Measurements from ENCODE around the gene DHX30.

DNA sequence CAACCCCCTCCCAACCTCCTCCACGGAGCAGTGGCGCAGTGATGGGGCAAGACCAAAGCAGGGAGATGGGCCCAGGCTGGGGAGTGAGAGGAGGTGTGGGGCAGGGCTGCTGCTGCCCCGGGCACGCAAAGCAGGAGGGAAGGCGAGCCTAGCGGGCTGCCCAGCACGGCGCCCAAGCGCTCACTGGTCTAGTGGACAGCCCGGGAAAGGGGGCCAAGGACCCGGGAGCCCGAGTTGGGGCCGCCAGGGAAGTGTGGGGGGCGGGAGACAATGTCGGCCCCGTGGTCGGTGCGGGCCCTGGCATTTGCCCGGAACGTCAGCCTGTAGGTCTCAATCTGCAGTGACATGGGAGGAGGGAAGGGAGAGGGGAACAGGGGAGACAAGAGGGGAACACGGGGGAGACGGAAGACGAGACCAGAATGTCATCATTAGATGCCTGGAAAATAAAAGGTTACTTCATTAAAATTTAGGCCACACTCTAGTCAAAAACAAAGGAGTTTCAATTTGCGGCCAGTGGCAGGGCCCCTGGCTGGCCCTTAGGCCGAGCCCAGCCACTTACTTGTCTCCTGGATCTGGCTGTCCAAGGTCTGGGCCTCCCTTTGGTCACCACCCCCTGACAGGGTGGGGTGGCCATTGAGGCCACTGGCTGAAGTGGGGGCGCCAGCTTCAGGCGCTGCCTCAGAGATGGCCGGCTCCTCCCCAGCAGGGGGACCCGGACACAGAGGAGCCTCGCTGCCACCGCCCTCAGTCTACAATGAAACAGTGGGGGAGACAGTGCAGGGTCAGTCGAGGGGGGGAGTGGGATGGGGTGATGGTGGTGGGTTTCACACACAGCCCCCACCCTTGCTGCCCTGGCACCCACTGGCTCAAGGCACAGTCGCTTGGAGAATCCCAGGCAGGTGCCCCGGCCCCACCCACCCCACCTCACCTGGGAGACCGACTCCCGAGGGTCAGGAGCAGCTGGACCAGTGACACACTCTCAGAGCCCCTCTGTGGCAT, 50.0 kb downstream of the DHX30 start:
- TF ChIP-seq, protein P1, sequence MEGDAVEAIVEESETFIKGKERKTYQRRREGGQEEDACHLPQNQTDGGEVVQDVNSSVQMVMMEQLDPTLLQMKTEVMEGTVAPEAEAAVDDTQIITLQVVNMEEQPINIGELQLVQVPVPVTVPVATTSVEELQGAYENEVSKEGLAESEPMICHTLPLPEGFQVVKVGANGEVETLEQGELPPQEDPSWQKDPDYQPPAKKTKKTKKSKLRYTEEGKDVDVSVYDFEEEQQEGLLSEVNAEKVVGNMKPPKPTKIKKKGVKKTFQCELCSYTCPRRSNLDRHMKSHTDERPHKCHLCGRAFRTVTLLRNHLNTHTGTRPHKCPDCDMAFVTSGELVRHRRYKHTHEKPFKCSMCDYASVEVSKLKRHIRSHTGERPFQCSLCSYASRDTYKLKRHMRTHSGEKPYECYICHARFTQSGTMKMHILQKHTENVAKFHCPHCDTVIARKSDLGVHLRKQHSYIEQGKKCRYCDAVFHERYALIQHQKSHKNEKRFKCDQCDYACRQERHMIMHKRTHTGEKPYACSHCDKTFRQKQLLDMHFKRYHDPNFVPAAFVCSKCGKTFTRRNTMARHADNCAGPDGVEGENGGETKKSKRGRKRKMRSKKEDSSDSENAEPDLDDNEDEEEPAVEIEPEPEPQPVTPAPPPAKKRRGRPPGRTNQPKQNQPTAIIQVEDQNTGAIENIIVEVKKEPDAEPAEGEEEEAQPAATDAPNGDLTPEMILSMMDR (conservative IDR thresholded peaks at IDR 0.05; ENCODE audit: low read depth, low read length) = no peak
- TF ChIP-seq SMC3 (IDR thresholded peaks at IDR 0.05; ENCODE audit: low read depth, low read length) (no peak), RAD21 (IDR thresholded peaks at IDR 0.05; ENCODE audit: low read length) (no peak), POLR2A (IDR thresholded peaks at IDR 0.05; ENCODE audit: low read depth, low read length) (no peak), CEBPB (IDR thresholded peaks at IDR 0.05; ENCODE audit: low read depth, low read length) (no peak), RFX5 (IDR thresholded peaks at IDR 0.05; ENCODE audit: low read depth, low read length) (no peak), MXI1 (IDR thresholded peaks at IDR 0.05; ENCODE audit: borderline replicate concordance, low read depth, low read length) (no peak), MAZ (IDR thresholded peaks at IDR 0.05; ENCODE audit: borderline replicate concordance, low read depth, low read length) (no peak), BHLHE40 (IDR thresholded peaks at IDR 0.05; ENCODE audit: low read depth, low read length) (no peak), RCOR1 (IDR thresholded peaks at IDR 0.05; ENCODE audit: insufficient replicate concordance, low read length) (no peak), NFE2L2 (IDR thresholded peaks at IDR 0.05; ENCODE audit: low read depth, low read length) (no peak)
- TF ChIP-seq, protein P2, sequence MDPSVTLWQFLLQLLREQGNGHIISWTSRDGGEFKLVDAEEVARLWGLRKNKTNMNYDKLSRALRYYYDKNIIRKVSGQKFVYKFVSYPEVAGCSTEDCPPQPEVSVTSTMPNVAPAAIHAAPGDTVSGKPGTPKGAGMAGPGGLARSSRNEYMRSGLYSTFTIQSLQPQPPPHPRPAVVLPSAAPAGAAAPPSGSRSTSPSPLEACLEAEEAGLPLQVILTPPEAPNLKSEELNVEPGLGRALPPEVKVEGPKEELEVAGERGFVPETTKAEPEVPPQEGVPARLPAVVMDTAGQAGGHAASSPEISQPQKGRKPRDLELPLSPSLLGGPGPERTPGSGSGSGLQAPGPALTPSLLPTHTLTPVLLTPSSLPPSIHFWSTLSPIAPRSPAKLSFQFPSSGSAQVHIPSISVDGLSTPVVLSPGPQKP (IDR thresholded peaks at IDR 0.05; ENCODE audit: borderline replicate concordance, low read depth, low read length) = no peak

Measured in IMR-90 (cell line).